SHP77 treated with DMSO at 0.1 percent for 48 hours (cell line): ENCODE data around the gene TSPAN9.

Experiments
- DNase-seq: peaks from one replicate; lab custom pipeline; 2025; lab: John Stamatoyannopoulos, UW

Gene TSPAN9

DNA sequence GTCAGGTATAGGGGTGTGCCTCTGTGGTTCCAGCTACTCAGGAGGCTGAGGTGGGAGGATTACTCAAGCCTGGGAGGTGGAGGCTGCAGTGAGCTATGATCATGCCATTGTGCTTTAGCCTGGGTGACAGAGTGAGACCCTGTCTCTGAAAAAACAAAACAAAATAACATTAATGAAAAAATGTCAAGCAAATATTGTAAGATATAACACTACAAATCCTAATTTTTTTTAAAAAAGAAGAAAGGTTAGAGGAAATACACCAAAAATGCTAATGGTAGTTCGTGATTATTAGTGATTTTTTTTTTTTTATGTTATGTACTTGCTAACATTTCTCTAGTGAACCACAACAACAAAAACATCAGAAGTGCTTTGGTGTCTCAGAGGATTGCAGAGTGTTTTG lies 47.7 kb downstream of the TSPAN9 start:
- DNase-seq: no peak

DNA sequence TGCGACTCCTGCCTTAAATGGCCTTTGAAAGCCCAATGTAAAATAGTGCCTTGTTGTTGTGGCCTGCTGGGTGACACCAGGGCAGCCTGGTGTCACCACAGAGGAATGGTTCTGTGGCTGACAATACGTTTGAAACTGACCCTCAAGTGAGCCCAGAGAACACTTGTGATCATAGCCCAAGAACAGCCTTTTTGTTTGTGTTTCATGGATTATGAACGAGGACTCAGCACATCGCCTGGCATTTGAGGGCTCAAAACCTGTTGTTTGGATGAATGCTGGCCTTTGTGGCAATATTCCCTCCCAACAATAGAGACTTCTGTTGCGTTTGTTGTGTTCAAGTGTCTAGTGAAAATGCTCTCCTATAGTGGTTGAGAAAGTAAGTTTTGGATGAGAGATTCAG lies 48.5 kb downstream of the TSPAN9 start:
- no peak for DNase-seq

DNA sequence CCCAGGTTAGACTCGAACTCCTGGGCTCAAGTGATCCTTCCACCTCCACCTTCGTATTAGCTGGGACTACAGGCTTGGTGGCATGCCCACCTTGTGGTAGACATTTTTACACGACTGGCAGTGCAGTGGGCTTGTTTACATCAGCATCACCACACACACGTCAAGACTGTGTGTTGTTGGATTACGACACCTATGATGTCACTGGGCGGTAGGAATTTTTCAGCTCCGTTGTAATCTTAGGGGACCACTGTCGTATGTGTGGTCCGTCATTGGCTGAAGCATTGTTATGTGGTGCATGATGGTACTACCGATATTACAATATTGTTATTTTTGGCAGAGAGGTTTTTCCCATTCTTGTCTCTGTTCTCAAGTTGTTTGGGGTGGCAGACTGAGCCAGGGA lies 50.7 kb downstream of the TSPAN9 start:
- no peak for DNase-seq

GRCh38 chr12:3128498-3129293 lies 51.5 kb downstream of the TSPAN9 start:
- DNase-seq: no peak

- no peak for DNase-seq
Measured at GRCh38 chr12:3129301-3130056, 52.3 kb downstream of the TSPAN9 start.

- no peak for DNase-seq
Measured at GRCh38 chr12:3130057-3130830, 53.1 kb downstream of the TSPAN9 start.

DNA sequence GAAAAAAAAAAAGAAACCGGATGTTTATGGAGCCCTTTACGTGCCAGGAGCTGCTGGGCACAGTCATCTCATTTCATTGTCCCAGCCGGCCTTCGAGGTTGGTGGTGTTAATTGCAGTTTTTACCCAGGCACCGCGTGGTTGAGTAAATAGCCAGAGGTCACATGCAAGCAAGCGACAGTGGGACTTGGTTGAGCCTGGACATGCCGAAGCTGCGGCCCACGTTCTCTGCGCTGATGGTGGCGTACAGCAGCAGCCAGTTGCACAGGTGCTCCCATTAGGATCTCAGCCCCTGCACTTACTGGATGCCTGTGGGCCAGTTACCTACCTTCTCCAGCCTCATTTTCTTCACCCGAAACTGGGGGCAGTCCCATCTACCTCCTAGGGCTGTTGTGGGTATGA lies 54.0 kb downstream of the TSPAN9 start:
- no peak for DNase-seq

DNA sequence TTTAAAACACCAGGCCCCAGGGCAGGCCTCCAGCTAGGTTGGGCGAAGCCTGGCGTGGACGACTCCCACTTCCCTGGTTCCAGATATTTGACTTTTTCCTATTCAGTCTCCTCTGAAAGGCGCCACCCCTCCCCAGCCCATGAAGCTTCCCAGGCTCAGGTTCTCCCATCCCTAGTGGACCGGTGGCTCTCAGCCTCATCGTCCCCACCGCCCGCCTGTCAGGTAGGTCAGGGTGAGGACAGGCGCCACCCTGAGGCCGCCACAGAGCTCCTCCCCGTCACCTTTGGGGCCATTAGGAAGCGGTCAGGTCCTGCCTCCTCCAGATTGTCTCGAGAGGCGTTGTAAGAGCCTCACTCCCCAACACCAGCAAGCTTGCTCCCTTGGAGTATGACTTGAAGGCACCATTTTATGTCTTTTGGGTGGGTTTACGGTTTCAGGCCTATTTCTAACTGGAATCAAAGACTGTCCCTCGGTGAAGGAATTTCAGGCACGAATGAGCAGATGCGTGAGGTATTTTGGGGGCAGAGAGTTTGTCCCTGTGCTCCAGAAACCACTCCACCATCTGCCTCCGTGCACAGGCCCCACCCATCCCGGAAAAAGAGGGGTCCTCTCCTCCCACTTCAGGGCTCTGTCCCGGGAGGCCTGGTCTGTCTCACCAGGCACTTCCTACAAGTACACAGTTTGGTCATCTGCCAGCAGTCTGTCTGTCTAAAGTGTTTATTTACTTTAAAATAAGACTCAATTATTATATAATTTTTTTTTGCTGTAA lies 55.6 kb downstream of the TSPAN9 start:
- DNase-seq: no peak

- DNase-seq: no peak
Measured at GRCh38 chr12:3133405-3133783, 56.2 kb downstream of the TSPAN9 start.

DNA sequence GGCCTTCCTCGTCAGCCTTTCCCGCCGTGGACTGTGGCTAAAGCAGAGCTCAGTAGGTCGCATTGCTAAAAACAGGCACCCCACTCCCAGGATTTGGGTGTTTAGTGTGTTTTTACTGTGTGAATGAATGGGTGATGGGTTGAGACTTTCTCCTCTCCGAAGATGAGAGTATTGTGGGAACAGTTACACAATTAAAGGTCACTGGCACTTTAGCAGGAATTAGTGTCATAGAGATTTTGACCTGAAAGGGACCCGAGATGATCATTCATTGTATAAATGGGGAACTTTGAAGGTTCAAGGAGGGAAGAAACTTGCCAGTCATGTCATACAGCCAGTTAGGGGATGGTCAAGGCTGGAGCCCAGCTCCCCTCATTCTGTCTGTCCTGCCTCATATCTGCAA lies 56.9 kb downstream of the TSPAN9 start:
- no peak for DNase-seq

- DNase-seq: no peak
Measured at GRCh38 chr12:3134526-3135135, 57.5 kb downstream of the TSPAN9 start.

- DNase-seq: no peak
Measured at GRCh38 chr12:3135522-3136461, 58.6 kb downstream of the TSPAN9 start.

DNA sequence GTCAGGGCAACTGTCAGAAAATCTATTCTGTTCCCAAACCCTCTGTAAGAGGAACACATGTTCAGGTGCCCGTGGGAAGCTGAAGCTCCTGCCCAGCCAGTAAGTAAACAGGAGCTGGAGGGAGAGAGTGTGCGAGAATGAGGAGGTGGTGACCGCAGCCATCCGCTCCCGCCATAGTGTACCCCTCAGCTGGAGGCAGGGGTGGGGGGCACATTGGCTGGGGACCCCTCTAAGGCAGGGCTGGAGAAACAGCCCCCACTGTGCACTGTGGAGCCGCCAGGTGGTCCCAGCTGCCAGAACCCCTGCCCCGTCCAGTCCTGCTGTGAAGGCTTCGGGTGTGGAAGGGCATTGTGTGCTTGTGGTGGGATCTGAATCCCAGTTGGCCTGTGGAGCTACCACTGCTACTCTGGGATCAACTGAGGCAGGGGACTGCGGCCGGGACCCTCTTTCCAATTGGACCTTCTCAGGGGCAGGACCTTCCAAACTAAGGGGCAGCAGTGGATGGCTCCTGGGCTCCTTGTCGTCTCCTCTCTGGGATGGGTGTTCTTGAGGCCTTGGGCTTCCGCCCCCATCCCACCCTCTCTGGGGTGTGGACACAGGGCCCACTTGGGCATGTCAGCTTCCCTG lies 59.6 kb downstream of the TSPAN9 start:
- no peak for DNase-seq

DNA sequence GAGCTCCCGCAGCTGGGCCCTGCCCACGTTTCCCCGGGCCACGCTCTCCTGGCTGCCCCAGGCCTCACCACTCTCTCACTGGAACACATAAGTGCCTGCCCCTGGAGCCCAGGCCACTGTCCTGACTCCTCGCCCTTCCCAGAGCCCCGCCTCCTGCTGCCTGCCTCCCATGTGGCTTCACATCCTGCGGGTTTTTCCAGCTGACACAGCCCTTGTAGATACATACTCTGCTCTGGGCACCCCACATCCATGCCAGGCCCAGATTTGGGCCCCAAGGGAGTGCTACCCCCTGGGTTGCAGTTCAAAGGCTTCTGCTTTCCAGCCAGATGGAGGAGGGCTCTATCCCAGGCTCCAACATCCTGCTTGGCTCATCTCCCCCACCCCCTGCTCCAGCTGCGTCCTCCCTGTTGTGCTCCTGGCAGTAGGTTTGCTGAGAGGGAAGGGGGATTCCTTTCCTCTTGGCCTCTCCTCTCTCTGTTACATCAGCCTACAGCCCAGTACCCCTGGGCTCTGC lies 60.1 kb downstream of the TSPAN9 start:
- no peak for DNase-seq

DNA sequence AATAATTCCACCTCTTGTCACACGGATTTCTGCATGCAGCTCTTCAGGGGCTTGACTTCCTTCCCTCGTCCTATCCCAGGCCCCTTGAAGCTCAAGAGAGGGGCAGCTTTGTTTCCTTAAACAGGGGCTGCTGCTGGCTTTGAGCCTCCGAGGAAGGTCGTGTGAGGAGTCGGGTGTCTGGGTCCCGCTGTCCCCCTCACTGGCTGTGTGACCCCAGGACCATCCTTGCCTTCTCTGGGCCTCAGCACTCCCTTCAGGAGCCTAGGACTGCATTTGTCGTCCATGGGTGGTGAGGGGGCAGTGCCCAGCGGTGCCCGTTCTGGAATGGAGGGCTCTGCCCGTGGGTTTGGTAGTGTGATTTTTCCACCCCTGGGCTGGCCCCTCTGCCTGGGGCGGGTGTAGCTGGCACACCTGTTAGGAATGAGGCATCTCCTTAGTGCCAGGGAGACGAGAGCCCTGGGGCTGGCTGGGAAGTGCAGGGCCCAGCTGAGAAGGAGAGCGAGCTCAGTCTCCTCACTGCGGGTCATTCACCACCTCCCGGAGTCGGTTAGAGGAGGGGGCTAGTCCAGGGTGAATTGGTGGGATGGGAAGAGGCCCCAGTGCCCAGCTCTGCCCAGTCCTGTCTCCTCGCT lies 60.8 kb downstream of the TSPAN9 start:
- no peak for DNase-seq

DNA sequence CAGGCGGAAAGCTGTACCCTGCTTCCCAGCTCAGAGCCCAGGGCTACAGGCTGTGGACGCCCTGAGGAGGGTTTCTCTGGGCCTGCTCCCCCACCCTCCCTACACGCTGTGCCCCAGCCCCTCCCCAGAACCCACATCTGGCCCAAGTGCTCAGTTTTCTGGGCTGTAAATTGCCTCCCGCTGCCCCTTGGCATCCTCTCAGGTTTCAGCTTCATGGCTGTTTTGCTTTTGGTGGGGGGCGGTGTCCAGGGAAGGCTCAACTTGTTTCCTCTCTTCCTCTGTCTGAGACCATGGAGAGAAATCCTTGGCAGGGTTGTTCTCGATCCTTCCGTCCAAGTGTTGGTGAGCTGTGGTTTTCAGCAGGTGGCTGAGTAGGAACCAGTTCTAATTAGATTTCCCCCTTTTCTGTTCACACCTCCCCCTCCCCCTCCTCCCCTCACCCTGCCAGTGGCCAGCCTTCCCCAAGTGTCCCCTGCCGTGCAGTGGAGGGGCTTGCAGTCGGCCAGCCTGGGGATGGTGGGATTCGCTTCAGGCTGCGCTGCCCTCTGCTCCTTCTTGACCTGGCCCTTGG lies 61.8 kb downstream of the TSPAN9 start:
- no peak for DNase-seq

DNA sequence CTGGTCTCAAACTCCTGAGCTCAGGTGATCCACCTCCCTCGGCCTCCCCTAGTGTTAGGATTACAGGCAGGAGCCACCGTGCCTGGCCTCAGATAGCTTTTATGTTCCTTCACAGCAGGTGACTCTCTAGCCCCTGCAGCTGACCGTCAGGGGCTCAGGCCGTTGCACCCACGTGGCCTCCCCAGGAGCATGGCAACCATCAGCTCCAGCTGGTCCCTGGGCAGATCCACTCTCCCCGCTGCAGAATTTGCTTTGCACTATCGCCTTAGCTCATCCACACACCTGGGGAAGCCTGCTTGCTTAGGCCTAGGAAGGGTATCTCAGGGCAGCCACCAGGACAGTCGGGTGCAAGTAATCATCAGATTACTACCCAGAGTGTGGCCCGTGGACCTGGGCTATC lies 62.6 kb downstream of the TSPAN9 start:
- DNase-seq: no peak

- no peak for DNase-seq
Measured at GRCh38 chr12:3140284-3140683, 63.1 kb downstream of the TSPAN9 start.
